Activated CD8-positive, alpha-beta memory T cell treated with anti-CD3 and anti-CD28 coated beads for 24 hours (primary cell): ENCODE measurements around the gene PHF12.

ENCODE experiments used
- DNase-seq: peaks from one replicate; pipeline ENCODE4 v3.0.0-alpha.2; 2020

Gene PHF12

DNA sequence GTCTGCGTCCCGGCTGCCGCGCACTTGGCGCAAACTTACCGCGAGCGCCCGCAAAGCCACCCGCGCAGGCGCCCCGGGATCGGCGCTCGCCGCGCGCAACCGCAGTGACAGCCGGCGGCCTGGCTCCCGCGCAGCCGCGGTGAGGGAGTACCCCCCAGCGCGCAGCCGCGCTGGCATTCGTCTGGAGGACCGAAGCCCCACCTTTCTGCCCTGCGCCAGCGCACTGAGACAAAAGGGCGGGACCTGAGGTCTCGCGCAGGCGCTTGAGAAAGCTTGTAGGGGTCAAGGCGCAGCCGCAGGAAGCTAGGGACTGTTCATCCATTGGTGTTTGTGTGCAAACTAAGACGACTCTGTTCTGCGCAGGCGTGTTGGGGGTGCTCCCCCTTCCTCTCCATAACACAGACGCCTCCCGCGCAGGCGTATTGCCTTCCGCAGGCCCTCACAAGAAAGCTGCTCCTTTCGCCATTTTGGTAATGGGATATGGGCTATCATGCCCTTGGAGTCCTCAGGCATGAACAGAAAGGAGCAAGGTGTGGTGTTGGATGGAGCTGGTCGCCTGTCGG lies at the start of gene PHF12:
Gene PHF12, minus strand, starts transcription at position 91 of the 563 bp plus-strand sequence. CDS start 558 bp downstream, outside the sequence.
- peak; percentile 99 for DNase-seq

DNA sequence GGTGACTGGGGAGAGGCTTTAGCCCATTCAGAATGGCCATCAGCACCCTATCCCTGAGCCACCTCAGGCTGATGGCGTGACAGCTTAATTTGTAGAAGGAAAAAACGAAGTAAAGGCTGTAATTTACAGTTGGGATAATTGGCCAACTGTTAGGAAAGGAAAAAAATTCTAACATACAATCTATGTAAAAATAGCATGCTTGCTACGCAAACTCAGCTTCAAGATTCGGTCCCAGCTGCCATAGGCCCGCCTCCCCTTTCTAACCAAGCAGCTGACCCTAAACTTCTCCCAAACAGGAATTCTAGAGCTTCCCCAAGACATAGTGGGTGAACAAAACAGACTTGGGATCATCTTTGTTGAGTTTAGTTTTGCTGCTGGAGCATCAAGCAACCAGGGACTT lies 49.7 kb upstream of the PHF12 start:
- no peak for DNase-seq

GRCh38 chr17:28999206-28999605 lies 47.9 kb upstream of the PHF12 start:
- no peak for DNase-seq

- no peak for DNase-seq
Observed at GRCh38 chr17:28997806-28998205, 46.5 kb upstream of the PHF12 start.

GRCh38 chr17:28996554-28997096 lies 45.3 kb upstream of the PHF12 start:
- DNase-seq, result no peak

DNA sequence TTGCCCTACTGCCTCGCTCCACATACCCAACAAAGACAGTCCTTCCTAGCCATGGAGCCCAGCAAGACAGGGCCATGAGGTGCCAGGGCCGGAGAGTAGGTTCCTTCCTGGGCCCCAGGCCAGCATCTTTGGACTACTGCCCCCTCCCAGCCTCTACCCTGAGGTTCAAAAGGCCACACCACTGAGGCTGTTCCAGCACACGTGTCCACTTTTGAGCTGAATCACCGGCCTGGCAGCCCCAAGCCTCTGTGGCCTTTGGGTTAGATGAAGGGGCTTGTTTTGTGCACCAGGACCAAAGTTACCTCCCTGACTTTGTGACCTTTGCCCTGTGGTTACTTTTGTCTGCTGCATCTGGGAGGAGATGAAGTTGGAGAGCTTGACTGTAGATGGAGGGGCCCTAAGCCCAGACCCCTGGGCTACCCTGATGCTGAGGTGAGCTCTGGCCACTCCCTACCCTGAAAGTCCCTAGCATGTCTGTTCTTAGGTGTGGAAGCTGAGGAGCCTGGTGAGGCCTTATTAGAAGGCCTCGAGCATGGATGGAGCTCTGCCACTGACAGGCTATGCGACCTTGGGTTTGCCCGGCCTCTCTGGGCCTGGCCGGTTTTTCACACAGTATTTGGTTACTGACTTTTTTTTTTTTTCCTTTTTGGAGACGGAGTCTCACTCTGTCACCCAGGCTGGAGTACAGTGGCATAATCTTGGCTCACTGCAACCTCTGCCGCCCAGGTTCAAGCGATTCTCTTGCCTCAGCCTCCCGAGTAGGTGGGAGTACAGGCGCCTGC lies 42.5 kb upstream of the PHF12 start:
- DNase-seq, result no peak

DNA sequence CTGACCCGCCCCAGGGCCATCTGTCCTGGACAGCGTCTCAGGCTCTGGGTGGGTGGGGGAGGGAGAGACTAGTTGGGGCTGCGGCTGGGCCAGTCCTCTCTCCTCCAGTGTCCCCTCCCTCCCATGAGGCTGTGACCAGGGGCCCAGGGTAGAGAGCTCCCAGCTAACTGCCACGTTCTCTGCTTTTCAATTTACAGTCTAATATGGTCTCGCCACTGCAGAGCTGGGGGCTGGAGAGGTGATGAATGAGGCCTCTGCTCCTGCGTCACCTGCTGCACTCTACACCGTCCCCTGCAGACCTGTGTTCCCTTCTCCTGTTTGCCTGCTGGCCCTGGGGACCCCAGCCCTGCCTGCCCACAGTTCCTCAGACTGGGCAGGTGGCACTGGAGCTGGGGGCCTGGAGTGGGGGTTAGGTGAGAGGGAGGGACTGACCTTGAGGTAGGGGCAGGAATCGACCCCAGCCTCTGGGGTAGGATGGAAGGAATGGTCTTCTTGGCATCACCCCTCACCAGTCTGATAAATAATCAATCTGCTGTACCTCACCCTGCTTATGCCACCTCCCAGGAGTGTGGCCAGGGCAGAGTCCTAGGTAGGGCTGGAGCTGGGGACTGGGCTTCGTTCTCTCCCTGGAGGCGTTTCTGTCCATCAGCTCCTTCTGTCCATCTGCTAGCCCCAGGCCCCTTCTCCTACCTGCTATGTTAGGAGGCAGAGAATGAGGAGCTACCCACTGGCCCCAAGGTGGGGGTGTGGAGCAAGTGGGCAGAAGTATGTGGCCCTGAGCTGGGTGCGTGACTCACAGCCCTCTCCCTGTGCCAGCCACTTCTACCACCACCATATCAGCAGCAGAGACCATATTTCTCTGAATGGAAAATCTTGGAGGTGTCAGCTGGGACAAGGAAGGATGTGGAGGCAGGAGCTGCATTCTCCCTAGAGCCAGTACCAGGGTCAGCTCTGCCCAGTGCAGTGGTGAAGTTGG lies 41.6 kb upstream of the PHF12 start:
- DNase-seq, result no peak

DNA sequence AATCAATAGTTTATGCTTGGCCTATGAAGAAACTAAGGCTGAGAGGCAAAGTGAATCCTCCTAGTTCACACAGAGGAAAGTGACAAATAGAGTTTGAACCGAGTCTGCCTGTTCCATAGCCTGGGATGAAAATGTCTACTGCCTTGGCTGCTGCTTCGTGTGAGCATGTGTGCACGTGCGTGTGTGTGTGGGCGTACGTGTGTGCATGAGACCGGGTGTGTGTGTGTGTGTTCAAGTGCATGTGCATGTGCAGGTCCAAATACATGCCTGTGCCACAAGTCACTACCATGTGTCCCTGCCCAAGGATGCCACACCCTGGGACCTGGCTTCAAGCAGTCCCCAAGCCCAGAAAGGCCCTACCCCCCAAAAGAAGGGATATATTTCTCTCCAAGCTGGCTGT lies 40.9 kb upstream of the PHF12 start:
- no peak for DNase-seq

- no peak for DNase-seq
Observed at GRCh38 chr17:28991779-28992178, 40.5 kb upstream of the PHF12 start.

- no peak for DNase-seq
Observed at GRCh38 chr17:28989028-28989427, 37.7 kb upstream of the PHF12 start.

GRCh38 chr17:28988475-28988874 lies 37.2 kb upstream of the PHF12 start:
- no peak for DNase-seq

DNA sequence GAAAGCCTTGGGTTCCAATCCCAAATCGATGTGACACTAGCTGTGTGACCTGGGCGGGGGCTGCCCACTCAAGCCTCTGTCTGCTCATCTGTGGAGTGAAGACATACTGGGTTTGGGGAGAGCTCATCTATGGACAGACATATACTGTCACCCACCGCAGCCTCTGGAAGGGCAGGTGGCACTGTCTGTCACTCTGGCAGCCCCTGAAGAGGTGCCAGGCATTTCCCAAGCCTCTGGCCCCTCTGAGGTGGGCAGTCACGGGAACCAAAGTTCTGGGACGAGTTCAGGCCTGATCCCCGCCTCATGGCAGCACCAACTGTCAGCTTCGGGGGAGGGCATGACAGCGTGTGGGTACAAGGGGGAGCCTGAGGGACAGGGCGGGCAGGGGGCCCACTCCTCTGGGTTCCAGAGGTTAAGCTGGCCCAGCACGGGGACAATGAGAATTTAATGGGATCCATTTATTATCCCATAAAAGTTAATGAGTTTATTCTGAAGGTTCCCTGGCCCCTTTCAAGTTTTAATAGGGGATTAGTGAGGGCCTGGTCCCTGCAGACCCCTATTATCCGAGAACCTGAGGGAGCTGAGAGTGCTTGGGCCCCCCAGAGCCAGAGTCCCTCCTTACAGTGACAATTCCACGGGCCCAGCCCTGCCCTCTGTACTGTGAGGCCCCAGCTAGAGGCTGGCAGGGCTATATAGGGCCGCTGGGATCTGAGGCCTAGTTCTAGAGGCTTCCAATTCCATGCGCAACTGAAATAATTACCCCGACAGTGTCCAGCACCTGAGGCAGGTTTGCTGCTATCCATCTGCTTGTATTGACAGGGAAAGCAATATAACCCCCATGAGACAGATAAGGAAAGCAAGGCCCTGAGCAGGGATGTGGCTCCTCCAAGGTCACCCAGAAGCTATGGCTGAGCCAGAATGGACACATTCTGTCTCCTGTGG lies 35.7 kb upstream of the PHF12 start:
- DNase-seq, result no peak

- DNase-seq, result no peak
Observed at GRCh38 chr17:28985950-28986713, 34.8 kb upstream of the PHF12 start.

- DNase-seq, result no peak
Observed at GRCh38 chr17:28983286-28984230, 32.2 kb upstream of the PHF12 start.

DNA sequence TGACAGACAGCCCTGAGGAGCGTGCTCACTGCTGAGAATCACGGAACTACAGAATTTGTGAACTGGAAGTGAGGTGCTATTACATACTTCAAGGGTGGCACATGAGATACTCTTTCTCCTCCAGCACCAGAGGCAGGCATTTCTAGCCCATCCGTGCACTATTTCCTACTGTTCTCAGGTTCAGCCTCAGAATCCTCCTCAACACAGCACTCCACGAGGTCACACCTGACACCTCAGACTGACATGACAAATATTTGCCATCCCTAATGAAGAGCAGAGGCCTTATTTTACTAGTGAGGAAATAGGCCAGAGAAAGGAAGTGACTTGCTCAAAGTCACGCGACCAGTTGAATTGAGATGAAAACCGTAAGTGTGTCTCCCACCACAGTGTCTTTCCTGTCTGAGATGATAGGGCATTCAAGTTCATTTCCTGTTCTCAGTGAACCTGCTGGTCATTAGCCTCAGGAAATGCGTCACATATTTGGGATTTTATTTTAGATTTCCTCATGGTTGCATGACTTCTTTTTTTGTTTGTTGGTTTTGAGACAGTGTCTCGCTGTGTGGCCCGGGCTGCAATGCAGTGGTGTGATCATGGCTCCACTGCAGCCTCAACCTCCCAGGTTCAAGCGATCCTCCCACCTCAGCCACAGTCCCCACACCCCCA lies 30.9 kb upstream of the PHF12 start:
- peak; percentile 78 for DNase-seq

DNA sequence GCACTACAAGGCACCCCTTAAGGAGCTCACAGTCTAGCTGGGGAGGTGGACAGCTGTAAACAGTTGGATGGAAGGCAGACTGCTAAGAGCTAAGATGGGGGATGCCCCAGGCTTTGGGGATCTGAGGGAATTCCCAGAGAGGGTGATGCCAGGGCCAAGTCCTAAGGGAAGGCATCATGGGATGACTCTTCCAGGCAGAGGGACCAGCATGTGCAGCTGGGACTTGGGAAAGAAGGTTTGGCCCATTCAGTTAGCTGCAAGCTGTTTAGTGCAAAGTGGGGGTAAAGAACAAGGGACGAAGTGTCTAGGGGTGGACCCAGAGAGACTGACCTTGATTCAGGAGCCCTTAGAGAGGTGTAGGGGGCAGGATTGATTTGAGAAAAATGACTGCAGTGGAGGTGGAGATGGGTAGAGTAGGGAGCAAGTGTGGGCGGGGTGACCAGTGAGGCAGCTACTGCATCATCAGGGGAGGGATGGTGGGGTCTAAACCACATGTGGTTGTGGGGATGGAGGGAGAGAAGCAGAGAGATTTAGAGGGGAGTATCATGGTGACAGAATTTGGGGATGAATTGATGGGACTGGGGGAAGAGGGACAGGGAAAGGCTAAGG lies 27.1 kb upstream of the PHF12 start:
- DNase-seq, result no peak

DNA sequence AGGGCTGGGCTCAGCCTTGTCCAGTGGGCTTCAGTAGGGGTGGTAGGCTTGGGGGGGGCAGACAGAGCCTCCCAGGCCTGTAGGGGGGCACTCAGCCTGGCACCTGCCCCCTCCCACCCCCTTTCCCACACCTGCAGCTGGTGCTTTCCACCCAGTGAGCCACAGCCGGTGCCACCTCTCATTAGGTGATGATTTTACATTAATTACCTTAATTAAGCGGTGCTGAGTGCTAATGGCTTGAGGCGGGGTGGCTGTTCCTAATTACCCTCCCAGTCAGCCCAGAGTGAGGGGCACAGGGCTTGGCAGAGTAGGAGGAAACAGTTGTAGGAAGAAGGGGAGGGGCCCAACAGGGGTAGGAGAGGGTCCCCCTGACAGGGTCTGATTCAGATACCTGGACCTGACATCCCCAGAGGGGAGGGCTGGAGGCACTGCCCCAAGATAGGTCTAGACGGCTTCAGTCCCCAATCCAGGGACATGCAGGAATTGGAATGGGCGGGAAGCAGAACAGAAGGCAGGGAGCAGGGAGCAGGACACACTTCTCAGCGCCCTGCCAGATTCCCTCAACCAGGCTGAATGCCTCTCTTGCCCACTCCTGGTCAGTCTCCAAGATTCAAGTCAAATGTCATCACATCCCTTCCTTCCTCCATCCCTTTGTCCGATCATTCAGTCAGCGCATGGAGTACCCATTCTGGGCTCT lies 26.5 kb upstream of the PHF12 start:
- no peak for DNase-seq

- DNase-seq, result no peak
Observed at GRCh38 chr17:28975646-28976045, 24.3 kb upstream of the PHF12 start.
